Astrocyte of the cerebellum (primary cell): ENCODE results near the gene HAUS3.
"Not testable (repeated sequence)": the region's sequence is repeated elsewhere in the genome, so short reads cannot be mapped to it uniquely, and the experiment has no call there.

Experiments used
- DNase-seq: peaks from one replicate; pipeline ENCODE4 v3.0.0-alpha.2; 2011; ENCODE audit warnings: low read depth
- H3K4me3 ChIP-seq: 2 replicates; pipeline ENCODE4 v1.5.1; 2011; ENCODE audit warnings: mild to moderate bottlenecking, low read depth, low read length, moderate library complexity
- in situ Hi-C: cut with HindIII; loops from 2 replicates; pipeline ENCODE4 v1.10.0; 2017; ENCODE audit warnings: low sequenced_read_pairs
- TF ChIP-seq, protein P1 (sequence below): IDR thresholded peaks from 2 replicates; pipeline ENCODE4 v1.5.1; 2012; ENCODE audit warnings: low read length, low read depth, moderate library complexity, mild to moderate bottlenecking; ENCODE audit errors: missing control alignments

Gene HAUS3

DNA sequence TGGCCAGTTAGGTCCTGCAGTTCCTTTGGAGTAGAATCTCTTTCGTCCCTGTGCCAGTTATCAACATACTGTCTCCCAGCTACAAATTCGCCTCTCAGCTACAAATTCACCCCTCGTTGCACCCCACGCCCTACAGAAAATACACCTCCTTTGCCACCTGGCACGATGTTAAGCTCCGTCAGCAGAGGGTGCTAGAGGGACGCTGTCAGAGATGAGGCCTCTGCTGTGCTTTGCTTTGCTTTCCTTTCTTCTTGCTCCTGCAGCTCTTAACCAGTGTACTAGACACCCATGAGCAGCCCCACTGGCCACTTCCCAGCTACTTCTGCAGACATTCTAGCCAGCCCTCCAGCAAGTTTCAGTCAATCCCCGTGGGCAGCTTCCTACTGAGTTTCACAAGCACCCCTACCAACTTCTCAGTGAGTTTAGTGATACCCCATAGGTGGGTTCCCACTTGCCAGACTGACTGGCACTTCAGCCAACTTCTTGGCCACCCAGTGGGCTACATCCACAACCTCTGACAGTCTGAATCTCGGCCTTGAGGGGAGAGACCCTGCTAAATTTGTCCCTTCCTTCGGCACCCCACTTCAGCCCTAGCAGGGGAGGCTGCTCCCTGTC is 21.8 kb downstream of the HAUS3 start:
- in situ Hi-C loops, result no loop called here
- TF ChIP-seq, protein P1, sequence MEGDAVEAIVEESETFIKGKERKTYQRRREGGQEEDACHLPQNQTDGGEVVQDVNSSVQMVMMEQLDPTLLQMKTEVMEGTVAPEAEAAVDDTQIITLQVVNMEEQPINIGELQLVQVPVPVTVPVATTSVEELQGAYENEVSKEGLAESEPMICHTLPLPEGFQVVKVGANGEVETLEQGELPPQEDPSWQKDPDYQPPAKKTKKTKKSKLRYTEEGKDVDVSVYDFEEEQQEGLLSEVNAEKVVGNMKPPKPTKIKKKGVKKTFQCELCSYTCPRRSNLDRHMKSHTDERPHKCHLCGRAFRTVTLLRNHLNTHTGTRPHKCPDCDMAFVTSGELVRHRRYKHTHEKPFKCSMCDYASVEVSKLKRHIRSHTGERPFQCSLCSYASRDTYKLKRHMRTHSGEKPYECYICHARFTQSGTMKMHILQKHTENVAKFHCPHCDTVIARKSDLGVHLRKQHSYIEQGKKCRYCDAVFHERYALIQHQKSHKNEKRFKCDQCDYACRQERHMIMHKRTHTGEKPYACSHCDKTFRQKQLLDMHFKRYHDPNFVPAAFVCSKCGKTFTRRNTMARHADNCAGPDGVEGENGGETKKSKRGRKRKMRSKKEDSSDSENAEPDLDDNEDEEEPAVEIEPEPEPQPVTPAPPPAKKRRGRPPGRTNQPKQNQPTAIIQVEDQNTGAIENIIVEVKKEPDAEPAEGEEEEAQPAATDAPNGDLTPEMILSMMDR, result peak; percentile 94

DNA sequence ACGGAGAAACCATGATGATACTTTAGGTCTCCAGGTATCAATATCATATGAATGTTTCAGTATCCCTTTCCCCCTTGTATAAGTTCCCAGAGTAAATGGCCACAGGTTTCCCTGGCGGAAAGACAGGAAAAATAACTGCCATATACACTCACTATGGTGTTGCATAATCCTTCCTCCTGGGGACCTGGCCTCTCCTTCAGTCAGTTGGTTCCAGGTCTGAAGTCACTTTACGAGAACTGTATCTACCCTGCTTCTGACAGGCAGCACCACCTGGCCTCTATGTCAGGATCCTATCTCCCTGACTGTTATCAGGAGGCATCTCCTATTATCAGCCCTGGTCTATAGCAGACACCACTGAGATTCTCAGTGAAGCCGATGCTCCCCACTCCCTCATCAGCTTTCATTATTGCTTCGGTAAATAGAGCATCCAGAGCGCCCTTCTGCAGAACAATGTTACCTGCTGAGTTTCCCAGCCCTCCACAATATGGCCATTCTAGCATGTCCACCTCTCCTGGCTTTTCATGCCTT is 22.6 kb downstream of the HAUS3 start:
- DNase-seq, result no peak
- in situ Hi-C loops, result no loop called here
- TF ChIP-seq, protein P1, result no peak
- H3K4me3 ChIP-seq, result no peak overlapping the region

More for the DNA sequence above, 21.8 kb downstream of the HAUS3 start:
- H3K4me3 ChIP-seq, result no peak overlapping the region
- DNase-seq, result peak; percentile 53

DNA sequence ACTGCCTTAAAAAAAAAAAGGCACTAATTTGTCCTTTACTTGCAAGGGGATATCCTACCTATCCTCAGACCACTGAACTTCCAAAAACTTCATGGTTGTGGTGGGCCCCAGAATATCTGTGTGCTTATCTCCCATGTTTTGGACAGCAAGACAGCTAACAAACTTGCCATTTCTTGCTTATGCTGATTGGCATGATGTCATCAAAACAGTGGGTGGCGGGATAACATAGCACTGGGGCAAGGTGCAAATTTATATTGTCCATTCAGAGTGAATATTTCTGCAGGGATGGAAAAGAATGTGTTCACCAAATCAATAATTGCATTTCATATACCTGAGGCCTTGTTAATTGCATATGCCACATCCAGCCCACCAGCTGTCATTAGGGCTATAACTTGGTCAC is 23.5 kb downstream of the HAUS3 start:
- no peak overlapping the region for H3K4me3 ChIP-seq
- in situ Hi-C loops, result no loop called here
- TF ChIP-seq, protein P1, result no peak
- DNase-seq, result no peak

DNA sequence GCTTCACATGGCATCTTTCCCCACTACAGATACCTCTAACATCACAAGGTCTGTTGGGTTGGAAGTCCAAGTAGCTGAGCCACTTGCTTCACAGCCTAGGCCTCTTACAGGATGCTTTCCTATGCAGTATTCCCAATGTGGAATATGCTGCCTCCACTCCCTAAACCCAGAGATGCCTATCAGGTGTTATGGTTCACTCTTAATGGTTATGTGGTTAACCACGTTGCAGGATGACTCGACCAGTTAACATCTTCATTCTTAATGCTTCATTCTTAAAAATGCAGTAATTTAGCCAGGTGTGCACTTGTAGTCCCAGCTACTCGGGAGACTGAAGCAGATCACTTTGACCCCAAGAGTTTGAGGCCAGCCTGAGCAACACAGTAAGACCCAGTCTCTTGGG is 24.2 kb downstream of the HAUS3 start:
- no peak overlapping the region for H3K4me3 ChIP-seq
- DNase-seq, result peak; percentile 42
- TF ChIP-seq, protein P1, result no peak
- in situ Hi-C loops, result no loop called here

DNA sequence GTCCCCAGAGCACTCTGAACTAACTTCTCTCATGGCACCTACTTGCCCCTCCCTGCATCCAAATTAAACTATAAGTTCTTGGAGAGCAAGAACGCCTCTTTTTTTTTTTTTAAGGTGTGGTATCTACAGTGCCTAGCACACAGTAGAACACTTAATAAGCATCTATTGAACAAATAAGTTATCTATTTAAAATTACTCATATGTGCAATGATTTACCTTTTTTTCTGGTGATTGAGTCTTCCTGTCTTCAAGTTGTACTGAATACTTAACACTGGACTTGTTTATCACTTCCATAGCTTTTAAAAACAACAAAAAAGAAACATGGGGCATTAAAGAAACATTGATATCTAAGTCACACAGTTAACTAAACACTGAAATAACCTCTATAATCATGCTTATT is 29.1 kb downstream of the HAUS3 start:
- no peak overlapping the region for H3K4me3 ChIP-seq
- TF ChIP-seq, protein P1, result no peak
- DNase-seq, result no peak
- in situ Hi-C loops, result no loop called here

DNA sequence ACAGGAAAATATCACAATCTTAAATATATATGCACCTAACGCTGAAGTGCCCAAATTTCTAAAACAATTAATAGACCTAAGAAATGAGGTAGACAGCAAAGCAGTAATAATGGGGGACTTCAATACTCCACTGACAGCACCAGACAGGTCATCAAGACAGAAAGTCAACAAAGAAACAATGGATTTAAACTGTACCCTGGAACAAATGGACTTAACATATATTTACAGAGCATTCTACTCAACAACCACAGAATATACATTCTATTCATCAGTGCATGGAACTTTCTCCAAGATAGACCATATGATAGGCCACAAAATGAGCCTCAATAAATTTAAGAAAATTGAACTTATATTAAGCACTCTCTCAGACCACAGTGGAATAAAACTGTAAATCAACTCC is 39.1 kb downstream of the HAUS3 start:
- in situ Hi-C loops, H3K4me3 ChIP-seq, DNase-seq: not testable (repeated sequence)

DNA sequence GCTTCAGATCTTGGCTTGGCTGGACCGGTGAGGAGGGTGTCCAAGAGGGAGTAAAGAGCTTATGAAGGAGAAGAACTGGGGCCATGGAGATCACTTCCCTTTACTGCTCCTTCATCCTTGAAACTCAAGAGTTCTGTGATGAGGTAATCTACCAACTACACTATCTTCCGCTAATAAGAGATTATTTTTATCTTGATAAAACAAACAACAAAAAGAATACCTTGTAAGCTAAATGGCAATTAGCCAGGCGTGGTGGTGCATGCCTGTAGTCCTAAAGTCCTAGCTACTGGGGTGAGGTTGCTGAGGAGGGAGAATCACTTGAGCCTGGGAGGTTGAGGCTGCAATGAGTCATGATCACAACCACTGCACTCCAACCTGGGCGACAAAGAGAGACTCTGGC is 47.4 kb downstream of the HAUS3 start:
- H3K4me3 ChIP-seq, result no peak overlapping the region
- in situ Hi-C loops, result no loop called here
- no peak for DNase-seq
- TF ChIP-seq, protein P1, result no peak
